Activated naive CD8-positive, alpha-beta T cell treated with anti-CD3 and anti-CD28 coated beads, Interleukin-2, amount 10 ng/mL, durations not matched to agents 7 days and 5 days (primary cell): ENCODE measurements around the gene LRRC71. TPM values are rescaled to one million over a fixed set of nuclear protein-coding genes. Genes with fewer than 3 reads are reported as not detected.

Experiments
- ATAC-seq: fragments of 150-1000 bp; cut with Tn5 transposase; one replicate; pipeline ENCODE4 v1.10.0; 2021; ENCODE audit warnings: low read depth, moderate library complexity
- POLR2A ChIA-PET: fragments of 350-600 bp; sonication (Branson Sonifier 250); formaldehyde crosslinking; loops from one replicate; lab custom pipeline; 2021; ENCODE audit warnings: antibody characterized with exemption; lab: Charles Lee
- DNase-seq: peaks from one replicate; pipeline ENCODE4 v3.0.0; 2021
- H3K27ac Mint-ChIP-seq: one replicate; pipeline ENCODE4 v1.8.0; 2022; ENCODE audit warnings: mild to moderate bottlenecking, mixed read lengths
- H3K27me3 Mint-ChIP-seq: one replicate; pipeline ENCODE4 v1.8.0; 2022; ENCODE audit warnings: mild to moderate bottlenecking, moderate library complexity, mixed read lengths
- H3K36me3 Mint-ChIP-seq: one replicate; pipeline ENCODE4 v1.8.0; 2021; ENCODE audit warnings: mild to moderate bottlenecking, mixed read lengths
- H3K4me1 Mint-ChIP-seq: one replicate; pipeline ENCODE4 v1.8.0; 2021; ENCODE audit warnings: mixed read lengths
- H3K4me3 Mint-ChIP-seq: one replicate; pipeline ENCODE4 v1.8.0; 2022; ENCODE audit warnings: mild to moderate bottlenecking, moderate library complexity, mixed read lengths
- H3K9me3 Mint-ChIP-seq: one replicate; pipeline ENCODE4 v1.8.0; 2021; ENCODE audit warnings: mixed read lengths
- total RNA-seq, 2 experiments: library from RNA; stranded (reverse); gene quantifications; one replicate each; pipeline ENCODE4 v1.2.3, GENCODE V29; 2021

The LRRC71 gene
- total RNA-seq, 2 experiments from 2014 or later = not detected

- Mint-ChIP-seq H3K27ac (no peak overlapping the region), H3K9me3 (no peaks in the 10 kb centered on the region), H3K4me3 (no peak overlapping the region), H3K36me3 (no peaks in the 10 kb centered on the region), H3K27me3 (peaks cover 58% of the 10 kb centered on the region), H3K4me1 (peaks cover 23% of the 10 kb centered on the region)
- no peak for DNase-seq
- no peak for ATAC-seq
- POLR2A ChIA-PET = no interaction called here
Observed at GRCh38 chr1:156930483-156930882, 10.1 kb downstream of the LRRC71 start.

- Mint-ChIP-seq H3K27ac (no peak overlapping the region), H3K36me3 (no peaks in the 10 kb centered on the region), H3K9me3 (no peaks in the 10 kb centered on the region), H3K4me1 (peaks cover 16% of the 10 kb centered on the region), H3K27me3 (peaks cover 49% of the 10 kb centered on the region), H3K4me3 (no peak overlapping the region)
- no peak for DNase-seq
- POLR2A ChIA-PET = interaction anchor here (0.6 to 1.4 kb wide), 2 partner anchors 26 to 210 kb away, joined by 3 read pairs; no protein-coding TSS in a partner anchor
- ATAC-seq = no peak
Observed at GRCh38 chr1:156931211-156931952, 10.9 kb downstream of the LRRC71 start.

- peaks cover 14% of the 10 kb centered on the region for H3K4me1 Mint-ChIP-seq
- no peak overlapping the region for H3K27ac Mint-ChIP-seq
- no peaks in the 10 kb centered on the region for H3K9me3 Mint-ChIP-seq
- H3K4me3 Mint-ChIP-seq = no peak overlapping the region
- H3K36me3 Mint-ChIP-seq = no peaks in the 10 kb centered on the region
- H3K27me3 Mint-ChIP-seq = peaks cover 43% of the 10 kb centered on the region
- ATAC-seq = no peak
- no peak for DNase-seq
- POLR2A ChIA-PET = interaction anchor here (0.6 to 1.4 kb wide), 2 partner anchors 26 to 210 kb away, joined by 3 read pairs; no protein-coding TSS in a partner anchor
Observed at GRCh38 chr1:156931974-156932710, 11.7 kb downstream of the LRRC71 start.

GRCh38 chr1:156933136-156933535, 12.7 kb downstream of the LRRC71 start:
- ATAC-seq (no peak), DNase-seq (no peak)
- peaks cover under 1% of the 10 kb centered on the region for H3K36me3 Mint-ChIP-seq
- H3K27me3 Mint-ChIP-seq = peaks cover 35% of the 10 kb centered on the region
- H3K4me1 Mint-ChIP-seq = peaks cover 8% of the 10 kb centered on the region
- no peaks in the 10 kb centered on the region for H3K9me3 Mint-ChIP-seq
- POLR2A ChIA-PET = interaction anchor here (1.4 kb wide), 1 partner anchor 25 kb away, joined by 3 read pairs; no protein-coding TSS in a partner anchor
- no peak overlapping the region for H3K4me3 Mint-ChIP-seq
- no peak overlapping the region for H3K27ac Mint-ChIP-seq

- Mint-ChIP-seq H3K4me3 (no peak overlapping the region), H3K9me3 (no peaks in the 10 kb centered on the region), H3K27me3 (peaks cover 13% of the 10 kb centered on the region), H3K4me1 (peaks cover 8% of the 10 kb centered on the region), H3K27ac (no peak overlapping the region), H3K36me3 (peaks cover 3% of the 10 kb centered on the region)
- POLR2A ChIA-PET = no interaction called here
- ATAC-seq (no peak), DNase-seq (no peak)
Observed at GRCh38 chr1:156935505-156936128, 15.2 kb downstream of the LRRC71 start.

- Mint-ChIP-seq H3K36me3 (peaks cover 3% of the 10 kb centered on the region), H3K9me3 (no peaks in the 10 kb centered on the region), H3K27me3 (peaks cover 7% of the 10 kb centered on the region), H3K4me3 (no peak overlapping the region), H3K4me1 (peaks cover 4% of the 10 kb centered on the region), H3K27ac (no peak overlapping the region)
- ATAC-seq (no peak), DNase-seq (no peak)
- POLR2A ChIA-PET = no interaction called here
Observed at GRCh38 chr1:156936191-156936590, 15.8 kb downstream of the LRRC71 start.

- Mint-ChIP-seq H3K4me1 (no peaks in the 10 kb centered on the region), H3K4me3 (no peak overlapping the region), H3K27ac (no peak overlapping the region), H3K27me3 (peaks cover 6% of the 10 kb centered on the region), H3K9me3 (no peaks in the 10 kb centered on the region), H3K36me3 (peaks cover 3% of the 10 kb centered on the region)
- POLR2A ChIA-PET = no interaction called here
- DNase-seq (no peak), ATAC-seq (no peak)
Observed at GRCh38 chr1:156936721-156937220, 16.3 kb downstream of the LRRC71 start.

GRCh38 chr1:156937883-156938282, 17.5 kb downstream of the LRRC71 start:
- H3K36me3 Mint-ChIP-seq = peaks cover 3% of the 10 kb centered on the region
- POLR2A ChIA-PET = no interaction called here

GRCh38 chr1:156938813-156939212, 18.4 kb downstream of the LRRC71 start:
- Mint-ChIP-seq H3K27ac (no peak overlapping the region), H3K4me1 (no peaks in the 10 kb centered on the region), H3K4me3 (no peak overlapping the region), H3K27me3 (no peaks in the 10 kb centered on the region), H3K9me3 (no peaks in the 10 kb centered on the region), H3K36me3 (peaks cover 3% of the 10 kb centered on the region)
- ATAC-seq (no peak), DNase-seq (no peak)
- POLR2A ChIA-PET = no interaction called here

More at GRCh38 chr1:156937883-156938282, 17.5 kb downstream of the LRRC71 start:
- Mint-ChIP-seq H3K27ac (no peak overlapping the region), H3K4me3 (no peak overlapping the region), H3K4me1 (no peaks in the 10 kb centered on the region), H3K9me3 (no peaks in the 10 kb centered on the region), H3K27me3 (peaks cover 2% of the 10 kb centered on the region)
- ATAC-seq (no peak), DNase-seq (no peak)

GRCh38 chr1:156939786-156940334, 19.4 kb downstream of the LRRC71 start:
- ATAC-seq (no peak), DNase-seq (no peak)
- H3K9me3 Mint-ChIP-seq = no peaks in the 10 kb centered on the region
- H3K27ac Mint-ChIP-seq = no peak overlapping the region
- H3K4me1 Mint-ChIP-seq = no peaks in the 10 kb centered on the region
- H3K4me3 Mint-ChIP-seq = no peak overlapping the region
- POLR2A ChIA-PET = interaction anchor here (0.6 kb wide), 1 partner anchor 188 kb away, joined by 3 read pairs; the partner anchor contains the start of gene HDGF
- peaks cover 3% of the 10 kb centered on the region for H3K36me3 Mint-ChIP-seq
- no peaks in the 10 kb centered on the region for H3K27me3 Mint-ChIP-seq

GRCh38 chr1:156941675-156942074, 21.2 kb downstream of the LRRC71 start:
- Mint-ChIP-seq H3K4me3 (no peak overlapping the region), H3K36me3 (peaks cover 8% of the 10 kb centered on the region), H3K27ac (no peak overlapping the region), H3K9me3 (no peaks in the 10 kb centered on the region), H3K4me1 (no peaks in the 10 kb centered on the region), H3K27me3 (no peaks in the 10 kb centered on the region)
- POLR2A ChIA-PET = no interaction called here
- no peak for DNase-seq
- no peak for ATAC-seq

- H3K4me3 Mint-ChIP-seq = no peak overlapping the region
- no peaks in the 10 kb centered on the region for H3K4me1 Mint-ChIP-seq
- H3K27me3 Mint-ChIP-seq = no peaks in the 10 kb centered on the region
- DNase-seq (no peak), ATAC-seq (no peak)
- H3K36me3 Mint-ChIP-seq = peaks cover 8% of the 10 kb centered on the region
- H3K27ac Mint-ChIP-seq = no peak overlapping the region
- POLR2A ChIA-PET = no interaction called here
- H3K9me3 Mint-ChIP-seq = no peaks in the 10 kb centered on the region
Observed at GRCh38 chr1:156942176-156942575, 21.7 kb downstream of the LRRC71 start.

- POLR2A ChIA-PET = no interaction called here
- Mint-ChIP-seq H3K4me1 (no peaks in the 10 kb centered on the region), H3K27ac (no peak overlapping the region), H3K36me3 (peaks cover 8% of the 10 kb centered on the region), H3K9me3 (no peaks in the 10 kb centered on the region), H3K4me3 (no peak overlapping the region), H3K27me3 (no peaks in the 10 kb centered on the region)
- ATAC-seq = no peak
- DNase-seq = no peak
Observed at GRCh38 chr1:156942576-156942975, 22.1 kb downstream of the LRRC71 start.
